Measurements from ENCODE around the gene LGMN.

DNA sequence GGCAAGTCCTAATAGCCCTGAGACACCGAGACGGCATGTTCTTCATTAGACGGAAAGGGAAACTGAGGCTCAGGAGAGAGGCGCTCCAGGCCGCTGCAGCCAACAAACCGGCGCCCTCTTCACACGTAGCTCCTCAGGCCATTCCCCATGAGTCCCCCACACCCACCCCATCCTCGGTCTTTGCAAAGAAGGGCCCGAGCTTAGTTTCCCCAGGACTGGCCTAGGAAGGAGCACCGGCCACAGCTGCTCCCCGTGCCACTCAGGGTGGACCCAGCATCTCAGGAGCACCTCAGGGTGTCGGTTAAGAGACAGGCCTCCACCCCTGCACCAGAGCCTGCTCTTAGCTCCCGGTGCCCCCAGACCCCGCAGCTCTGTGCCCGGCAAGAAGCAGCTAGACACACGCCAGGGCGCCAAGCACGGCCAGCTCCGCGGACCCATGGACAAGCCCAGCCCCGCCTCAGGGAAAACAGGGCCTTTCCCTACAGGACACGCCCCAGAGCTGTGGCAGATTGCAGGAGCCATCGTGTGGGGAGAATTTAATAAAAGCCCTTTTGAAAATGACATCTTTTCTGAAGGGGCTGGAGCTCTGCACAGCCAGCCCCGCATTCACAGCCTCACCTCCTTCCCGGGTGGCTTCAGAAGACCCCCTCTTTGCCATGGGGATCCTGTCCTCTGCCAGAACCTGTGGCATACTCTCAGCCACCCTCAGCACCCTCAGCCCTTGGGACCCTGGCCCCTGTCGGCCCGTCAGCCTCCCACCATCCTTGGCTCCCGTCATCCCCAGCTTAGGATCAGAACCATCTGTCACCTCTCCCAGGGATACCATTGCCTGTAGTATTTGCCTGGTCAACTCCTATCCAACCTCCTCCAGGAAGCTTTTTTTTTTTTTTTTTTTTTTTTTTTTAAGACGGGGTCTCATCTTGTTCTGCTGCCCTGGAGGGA is 59.7 kb downstream of the LGMN start:
- TF ChIP-seq, protein P1, sequence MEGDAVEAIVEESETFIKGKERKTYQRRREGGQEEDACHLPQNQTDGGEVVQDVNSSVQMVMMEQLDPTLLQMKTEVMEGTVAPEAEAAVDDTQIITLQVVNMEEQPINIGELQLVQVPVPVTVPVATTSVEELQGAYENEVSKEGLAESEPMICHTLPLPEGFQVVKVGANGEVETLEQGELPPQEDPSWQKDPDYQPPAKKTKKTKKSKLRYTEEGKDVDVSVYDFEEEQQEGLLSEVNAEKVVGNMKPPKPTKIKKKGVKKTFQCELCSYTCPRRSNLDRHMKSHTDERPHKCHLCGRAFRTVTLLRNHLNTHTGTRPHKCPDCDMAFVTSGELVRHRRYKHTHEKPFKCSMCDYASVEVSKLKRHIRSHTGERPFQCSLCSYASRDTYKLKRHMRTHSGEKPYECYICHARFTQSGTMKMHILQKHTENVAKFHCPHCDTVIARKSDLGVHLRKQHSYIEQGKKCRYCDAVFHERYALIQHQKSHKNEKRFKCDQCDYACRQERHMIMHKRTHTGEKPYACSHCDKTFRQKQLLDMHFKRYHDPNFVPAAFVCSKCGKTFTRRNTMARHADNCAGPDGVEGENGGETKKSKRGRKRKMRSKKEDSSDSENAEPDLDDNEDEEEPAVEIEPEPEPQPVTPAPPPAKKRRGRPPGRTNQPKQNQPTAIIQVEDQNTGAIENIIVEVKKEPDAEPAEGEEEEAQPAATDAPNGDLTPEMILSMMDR (conservative IDR thresholded peaks at IDR 0.05; ENCODE audit: low read length), result no peak
- no peak for TF ChIP-seq EZH2phosphoT487 (IDR thresholded peaks at IDR 0.05; ENCODE audit: borderline replicate concordance, low read depth, low read length)
